SK-N-SH treated with all-trans-retinoic acid at 6 μM for 48 hours (cell line): ENCODE measurements around the gene TAMM41.

Experiments
- ATAC-seq: fragments of 200-7000 bp; cut with Tn5 transposase; 3 replicates; pipeline ENCODE4 v1.9.1; 2020; ENCODE audit warnings: mild to moderate bottlenecking, moderate library complexity
- ARNTL ChIP-seq: fragments of 450-650 bp; formaldehyde crosslinking; IDR thresholded peaks from 2 replicates; pipeline ENCODE4 v1.5.0; 2020; ENCODE audit warnings: low read depth, mild to moderate bottlenecking, moderate library complexity, borderline replicate concordance
- BACH2 ChIP-seq: fragments of 250-450 bp; sonication (Bioruptor Pico); IDR thresholded peaks from 2 replicates; pipeline ENCODE4 v1.9.0; 2021; ENCODE audit warnings: mild to moderate bottlenecking, borderline replicate concordance
- CSDC2 ChIP-seq: fragments of 250-450 bp; sonication (Bioruptor Pico); IDR thresholded peaks from 2 replicates; pipeline ENCODE4 v1.5.0; 2020; ENCODE audit warnings: mild to moderate bottlenecking, moderate library complexity
- CSRNP3 ChIP-seq: fragments of 250-450 bp; sonication (Bioruptor Pico); IDR thresholded peaks from 2 replicates; pipeline ENCODE4 v1.5.1; 2021; ENCODE audit warnings: mild to moderate bottlenecking, moderate library complexity
- ESRRG ChIP-seq: fragments of 250-450 bp; sonication (Bioruptor Pico); IDR thresholded peaks from 2 replicates; pipeline ENCODE4 v1.6.1; 2021; ENCODE audit warnings: mild to moderate bottlenecking
- GLIS3 ChIP-seq: fragments of 250-450 bp; sonication (Bioruptor Pico); IDR thresholded peaks from 2 replicates; pipeline ENCODE4 v1.5.0; 2020; ENCODE audit warnings: mild to moderate bottlenecking, moderate library complexity
- ISL1 ChIP-seq: fragments of 250-450 bp; sonication (Bioruptor Pico); IDR thresholded peaks from 2 replicates; pipeline ENCODE4 v2.1.2; 2022; ENCODE audit warnings: mild to moderate bottlenecking, moderate library complexity
- OSR1 ChIP-seq: fragments of 250-450 bp; sonication (Bioruptor Pico); IDR thresholded peaks from 2 replicates; pipeline ENCODE4 v1.8.0; 2022; ENCODE audit warnings: moderate library complexity, mild to moderate bottlenecking, inconsistent platforms
- PATZ1 ChIP-seq: fragments of 250-450 bp; sonication (Bioruptor Pico); IDR thresholded peaks from 2 replicates; pipeline ENCODE4 v1.8.0; 2020; ENCODE audit warnings: mild to moderate bottlenecking, moderate library complexity, borderline replicate concordance
- PPARA ChIP-seq: fragments of 250-450 bp; sonication (Bioruptor Pico); IDR thresholded peaks from 2 replicates; pipeline ENCODE4 v1.5.0; 2020; ENCODE audit warnings: mild to moderate bottlenecking, borderline replicate concordance
- RARB ChIP-seq: fragments of 250-450 bp; sonication (Bioruptor Pico); IDR thresholded peaks from 2 replicates; pipeline ENCODE4 v1.8.0; 2021; ENCODE audit warnings: mild to moderate bottlenecking, moderate library complexity
- TCF4 ChIP-seq: fragments of 250-450 bp; sonication (Bioruptor Pico); IDR thresholded peaks from 2 replicates; pipeline ENCODE4 v1.8.0; 2021; ENCODE audit warnings: mild to moderate bottlenecking, moderate library complexity, borderline replicate concordance
- TOX ChIP-seq: fragments of 250-450 bp; sonication (Bioruptor Pico); IDR thresholded peaks from 2 replicates; pipeline ENCODE4 v1.8.0; 2021; ENCODE audit warnings: mild to moderate bottlenecking, moderate library complexity, borderline replicate concordance
- ZC3H10 ChIP-seq: fragments of 250-450 bp; sonication (Bioruptor Pico); IDR thresholded peaks from 2 replicates; pipeline ENCODE4 v1.5.1; 2021; ENCODE audit warnings: mild to moderate bottlenecking, moderate library complexity
- ZFP3 ChIP-seq: fragments of 250-450 bp; sonication (Bioruptor Pico); IDR thresholded peaks from 2 replicates; pipeline ENCODE4 v1.5.0; 2020; ENCODE audit warnings: mild to moderate bottlenecking, moderate library complexity
- ZFP30 ChIP-seq: fragments of 450-650 bp; formaldehyde crosslinking; IDR thresholded peaks from 2 replicates; pipeline ENCODE4 v1.5.0; 2022; ENCODE audit warnings: mild to moderate bottlenecking, moderate library complexity
- ZNF565 ChIP-seq: fragments of 450-650 bp; formaldehyde crosslinking; conservative IDR thresholded peaks from 2 replicates; pipeline ENCODE4 v1.5.0; 2020; ENCODE audit warnings: low read depth, mild to moderate bottlenecking, moderate library complexity
- ZNF70 ChIP-seq: fragments of 450-650 bp; formaldehyde crosslinking; IDR thresholded peaks from 2 replicates; pipeline ENCODE4 v1.5.0; 2020; ENCODE audit warnings: mild to moderate bottlenecking, moderate library complexity
- ZNF8 ChIP-seq: fragments of 450-650 bp; formaldehyde crosslinking; IDR thresholded peaks from 2 replicates; pipeline ENCODE4 v1.5.0; 2020; ENCODE audit warnings: mild to moderate bottlenecking, moderate library complexity
- TF ChIP-seq, protein P1 (sequence below): fragments of 250-450 bp; sonication (Bioruptor Pico); IDR thresholded peaks from 2 replicates; pipeline ENCODE4 v1.5.0; 2020; ENCODE audit warnings: mild to moderate bottlenecking, moderate library complexity
- TF ChIP-seq, protein P2 (sequence below): fragments of 250-450 bp; sonication (Bioruptor Pico); IDR thresholded peaks from 2 replicates; pipeline ENCODE4 v1.8.0; 2021; ENCODE audit warnings: low read depth, mild to moderate bottlenecking, moderate library complexity, borderline replicate concordance

The TAMM41 gene

DNA sequence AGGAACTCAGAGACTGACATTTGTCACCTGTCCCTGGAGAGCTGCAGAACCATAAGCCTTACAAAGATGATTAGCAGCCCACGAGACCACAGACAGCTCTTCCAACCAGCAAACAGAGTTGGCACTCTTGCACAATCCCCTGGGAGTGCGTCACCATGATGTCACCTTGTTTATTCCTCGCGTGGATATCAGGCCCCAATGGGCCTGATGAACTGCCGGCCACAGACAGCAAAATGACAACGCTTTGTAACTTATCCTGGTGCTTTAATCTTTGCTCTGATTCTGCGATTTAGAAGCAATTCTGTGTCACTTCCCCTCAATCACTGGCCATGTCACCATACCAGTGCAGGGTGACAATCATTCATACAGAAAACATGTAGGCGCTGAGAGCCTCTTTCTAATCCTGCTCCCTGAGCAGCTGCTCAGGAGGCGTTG lies 89.2 kb downstream of the TAMM41 start:
- TF ChIP-seq PATZ1 (CRISPR knock-in tag) (no peak), TCF4 (no peak), ZFP30 (no peak), RARB (CRISPR knock-in tag) (no peak), CSRNP3 (CRISPR knock-in tag) (no peak), BACH2 (CRISPR knock-in tag) (no peak), GLIS3 (no peak), ESRRG (CRISPR knock-in tag) (no peak), ARNTL (CRISPR knock-in tag) (no peak), PPARA (no peak), ZNF565 (no peak), CSDC2 (CRISPR knock-in tag) (no peak), ZNF8 (CRISPR knock-in tag) (no peak), OSR1 (CRISPR knock-in tag) (no peak), ZNF70 (no peak), ZFP3 (CRISPR knock-in tag) (no peak), TOX (no peak)
- TF ChIP-seq, protein P1, sequence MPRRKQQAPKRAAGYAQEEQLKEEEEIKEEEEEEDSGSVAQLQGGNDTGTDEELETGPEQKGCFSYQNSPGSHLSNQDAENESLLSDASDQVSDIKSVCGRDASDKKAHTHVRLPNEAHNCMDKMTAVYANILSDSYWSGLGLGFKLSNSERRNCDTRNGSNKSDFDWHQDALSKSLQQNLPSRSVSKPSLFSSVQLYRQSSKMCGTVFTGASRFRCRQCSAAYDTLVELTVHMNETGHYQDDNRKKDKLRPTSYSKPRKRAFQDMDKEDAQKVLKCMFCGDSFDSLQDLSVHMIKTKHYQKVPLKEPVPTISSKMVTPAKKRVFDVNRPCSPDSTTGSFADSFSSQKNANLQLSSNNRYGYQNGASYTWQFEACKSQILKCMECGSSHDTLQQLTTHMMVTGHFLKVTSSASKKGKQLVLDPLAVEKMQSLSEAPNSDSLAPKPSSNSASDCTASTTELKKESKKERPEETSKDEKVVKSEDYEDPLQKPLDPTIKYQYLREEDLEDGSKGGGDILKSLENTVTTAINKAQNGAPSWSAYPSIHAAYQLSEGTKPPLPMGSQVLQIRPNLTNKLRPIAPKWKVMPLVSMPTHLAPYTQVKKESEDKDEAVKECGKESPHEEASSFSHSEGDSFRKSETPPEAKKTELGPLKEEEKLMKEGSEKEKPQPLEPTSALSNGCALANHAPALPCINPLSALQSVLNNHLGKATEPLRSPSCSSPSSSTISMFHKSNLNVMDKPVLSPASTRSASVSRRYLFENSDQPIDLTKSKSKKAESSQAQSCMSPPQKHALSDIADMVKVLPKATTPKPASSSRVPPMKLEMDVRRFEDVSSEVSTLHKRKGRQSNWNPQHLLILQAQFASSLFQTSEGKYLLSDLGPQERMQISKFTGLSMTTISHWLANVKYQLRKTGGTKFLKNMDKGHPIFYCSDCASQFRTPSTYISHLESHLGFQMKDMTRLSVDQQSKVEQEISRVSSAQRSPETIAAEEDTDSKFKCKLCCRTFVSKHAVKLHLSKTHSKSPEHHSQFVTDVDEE (CRISPR knock-in tag) = no peak
- TF ChIP-seq, protein P2, sequence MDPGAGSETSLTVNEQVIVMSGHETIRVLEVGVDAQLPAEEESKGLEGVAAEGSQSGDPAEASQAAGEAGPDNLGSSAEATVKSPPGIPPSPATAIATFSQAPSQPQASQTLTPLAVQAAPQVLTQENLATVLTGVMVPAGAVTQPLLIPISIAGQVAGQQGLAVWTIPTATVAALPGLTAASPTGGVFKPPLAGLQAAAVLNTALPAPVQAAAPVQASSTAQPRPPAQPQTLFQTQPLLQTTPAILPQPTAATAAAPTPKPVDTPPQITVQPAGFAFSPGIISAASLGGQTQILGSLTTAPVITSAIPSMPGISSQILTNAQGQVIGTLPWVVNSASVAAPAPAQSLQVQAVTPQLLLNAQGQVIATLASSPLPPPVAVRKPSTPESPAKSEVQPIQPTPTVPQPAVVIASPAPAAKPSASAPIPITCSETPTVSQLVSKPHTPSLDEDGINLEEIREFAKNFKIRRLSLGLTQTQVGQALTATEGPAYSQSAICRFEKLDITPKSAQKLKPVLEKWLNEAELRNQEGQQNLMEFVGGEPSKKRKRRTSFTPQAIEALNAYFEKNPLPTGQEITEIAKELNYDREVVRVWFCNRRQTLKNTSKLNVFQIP (CRISPR knock-in tag) = no peak
- no peak for ATAC-seq

- ATAC-seq = no peak
- TF ChIP-seq ARNTL (CRISPR knock-in tag) (no peak), ESRRG (CRISPR knock-in tag) (no peak), CSRNP3 (CRISPR knock-in tag) (no peak), ZFP30 (no peak), PATZ1 (CRISPR knock-in tag) (no peak), TOX (no peak), ZNF70 (no peak), RARB (CRISPR knock-in tag) (no peak), ZNF8 (CRISPR knock-in tag) (no peak), BACH2 (CRISPR knock-in tag) (no peak), ISL1 (CRISPR knock-in tag) (no peak), TCF4 (no peak), ZFP3 (CRISPR knock-in tag) (no peak), ZC3H10 (no peak)
- TF ChIP-seq, protein P1 (CRISPR knock-in tag) = no peak
- TF ChIP-seq, protein P2 (CRISPR knock-in tag) = no peak
Measured at GRCh38 chr3:11755276-11755675, 91.4 kb downstream of the TAMM41 start.
